ENCODE data around the gene NDOR1.

- TF ChIP-seq CTCF (IDR thresholded peaks at IDR 0.05) (no peak), POLR2A (IDR thresholded peaks at IDR 0.05) (no peak)
Measured at GRCh38 chr9:137231372-137232039, 26.0 kb downstream of the NDOR1 start.

Data from transverse colon (tissue), 3 donors.